NOMO-1 treated with dmso at 0.1 percent for 144 hours (cell line): ENCODE measurements around the gene TMEM43.

Source experiments
- DNase-seq: peaks from one replicate; lab custom pipeline; 2025; ENCODE audit not compliant: unreplicated experiment; lab: John Stamatoyannopoulos, UW

TMEM43 gene

GRCh38 chr3:14175383-14176037 is 50.7 kb downstream of the TMEM43 start:
- peak; percentile 10 for DNase-seq

DNA sequence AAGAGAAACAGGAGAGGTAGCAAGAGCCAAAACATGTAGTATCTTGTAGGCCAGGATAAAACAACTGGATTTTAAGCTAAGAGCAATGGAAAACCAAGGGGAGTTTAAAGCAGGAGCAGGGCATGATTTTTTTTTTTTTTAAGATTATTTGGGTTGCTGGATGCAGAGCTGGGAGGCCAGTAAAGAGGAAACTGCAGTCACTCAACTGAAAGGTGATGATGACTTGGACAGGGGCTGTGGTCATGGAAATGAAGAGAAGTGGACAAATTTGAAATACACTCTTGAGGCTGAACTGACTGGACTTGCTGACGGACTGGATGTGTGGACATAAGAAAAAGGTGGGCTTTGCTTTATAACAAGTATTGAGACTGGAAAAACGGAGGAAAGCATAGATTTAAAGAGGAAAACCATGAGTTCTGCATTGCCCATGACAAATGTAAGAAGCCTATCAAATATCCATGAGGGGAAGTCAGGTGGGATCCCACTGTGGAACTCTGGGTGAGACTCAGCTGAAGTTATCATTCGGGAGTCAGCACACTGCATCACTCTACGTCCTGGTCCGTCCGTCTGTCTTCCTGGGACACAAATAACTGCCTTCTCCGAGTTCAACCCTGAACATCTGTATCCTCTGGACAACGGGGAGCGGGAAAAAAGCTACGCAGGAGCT is 52.9 kb downstream of the TMEM43 start:
- no peak for DNase-seq

GRCh38 chr3:14178247-14179113 is 53.6 kb downstream of the TMEM43 start, which contains the start of the genes LSM3 and XPC:
LSM3 (plus strand) TSS chr3:14178817; CDS start chr3:14178861, 44 bp downstream.
XPC (minus strand) TSS chr3:14178601; CDS start chr3:14178568, 33 bp downstream.
- DNase-seq: peak; percentile 99

- DNase-seq: no peak
These were observed 54.2 kb downstream of the TMEM43 start for GRCh38 chr3:14179114-14179465.

DNA sequence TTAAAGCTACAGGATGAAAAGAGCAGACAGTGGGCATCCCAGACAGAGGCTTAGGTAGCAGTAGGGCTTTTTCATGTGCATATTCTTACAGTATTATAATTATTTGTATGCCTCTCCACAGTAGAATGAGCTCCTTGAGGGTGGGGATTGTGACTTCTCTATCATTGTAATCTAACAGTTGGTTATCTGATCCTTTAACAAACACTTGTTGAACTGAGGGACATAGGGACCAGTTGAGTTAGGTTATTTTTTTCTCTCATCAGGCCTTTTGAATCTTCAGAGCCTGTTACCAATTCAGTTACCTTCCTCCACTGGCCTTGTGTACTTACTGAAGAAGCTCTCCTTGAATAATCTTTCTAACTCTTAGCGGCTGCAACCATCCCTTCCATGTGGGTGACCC is 54.9 kb downstream of the TMEM43 start:
- DNase-seq: no peak

DNA sequence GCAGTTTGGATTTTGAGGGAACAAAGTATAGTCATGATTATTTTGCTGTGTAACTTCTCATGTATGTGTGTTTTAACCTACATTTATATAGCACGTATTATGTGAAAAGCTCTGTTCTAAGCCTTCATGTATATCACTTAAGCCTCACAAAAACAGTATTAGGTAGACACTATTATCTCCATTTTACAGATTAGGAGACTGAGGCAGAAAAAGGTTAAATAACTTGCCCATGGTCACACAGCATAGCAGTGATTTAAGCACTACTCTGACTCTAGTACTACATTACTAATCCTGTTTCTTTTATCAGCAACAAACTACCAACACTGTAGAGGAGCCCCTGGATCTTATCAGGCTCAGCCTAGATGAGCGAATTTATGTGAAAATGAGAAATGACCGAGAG is 56.4 kb downstream of the TMEM43 start:
- DNase-seq: no peak

DNA sequence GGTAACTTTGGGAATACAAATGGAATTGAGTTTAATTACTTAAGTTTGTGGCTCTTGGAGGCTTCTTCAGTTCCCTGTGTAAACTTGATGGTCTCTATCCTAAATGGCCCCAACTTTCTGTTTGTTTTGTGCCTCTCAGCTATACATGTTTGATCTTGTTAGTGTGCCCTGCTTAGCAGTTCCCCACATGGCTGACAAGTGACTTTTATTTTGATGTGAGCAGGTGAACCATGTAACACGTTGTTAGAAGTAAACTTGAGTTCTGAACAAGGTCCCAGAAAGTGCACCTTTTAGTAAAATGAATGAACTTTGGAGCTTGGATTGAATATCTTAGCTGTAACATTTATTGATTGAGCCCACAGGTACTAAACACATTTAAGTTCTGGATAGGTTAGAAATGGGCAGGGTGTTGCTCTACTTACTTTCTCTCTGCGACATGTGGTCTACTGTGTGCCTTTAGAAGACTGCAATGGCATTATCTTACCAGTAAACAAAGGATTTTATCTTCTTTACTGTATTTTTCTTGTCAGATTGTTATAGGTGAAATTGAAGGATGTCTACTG is 58.2 kb downstream of the TMEM43 start:
- no peak for DNase-seq

DNA sequence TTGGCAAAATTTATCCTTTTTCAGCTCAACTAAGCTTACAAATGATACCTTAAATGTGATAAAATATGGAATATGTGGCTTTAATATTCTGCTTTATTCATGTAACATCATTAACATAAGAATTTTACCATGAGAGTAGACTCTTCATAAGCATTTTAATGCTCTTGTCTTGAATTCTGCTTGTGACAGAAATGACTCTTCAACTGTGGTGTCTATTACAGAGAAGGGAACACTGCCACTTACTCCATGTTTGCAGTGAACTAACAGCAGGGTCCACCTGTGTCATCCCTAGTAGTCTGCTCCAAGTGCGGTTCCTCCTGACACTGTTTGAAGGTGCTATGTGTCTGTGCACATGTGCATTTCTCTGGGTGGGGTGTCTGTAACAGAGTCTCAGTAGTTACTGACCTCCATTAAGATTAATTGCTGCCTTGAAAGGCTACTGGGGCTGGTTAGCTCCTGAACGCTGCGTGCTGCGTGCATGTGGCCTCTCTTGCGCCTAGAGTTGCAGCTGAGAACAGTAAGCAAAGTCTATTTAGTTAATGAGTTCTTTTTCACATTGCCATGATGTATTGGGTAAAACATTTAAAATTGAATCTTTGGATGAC is 62.1 kb downstream of the TMEM43 start:
- no peak for DNase-seq

GRCh38 chr3:14188041-14188754 is 63.3 kb downstream of the TMEM43 start:
- DNase-seq: no peak
